CD1c-positive myeloid dendritic cell (primary cell): ENCODE results near the gene RASGEF1C.

ENCODE experiments used
- DNase-seq: peaks from one replicate; pipeline ENCODE4 v3.0.0-alpha.2; 2016; ENCODE audit errors: extremely low spot score

Gene RASGEF1C

DNA sequence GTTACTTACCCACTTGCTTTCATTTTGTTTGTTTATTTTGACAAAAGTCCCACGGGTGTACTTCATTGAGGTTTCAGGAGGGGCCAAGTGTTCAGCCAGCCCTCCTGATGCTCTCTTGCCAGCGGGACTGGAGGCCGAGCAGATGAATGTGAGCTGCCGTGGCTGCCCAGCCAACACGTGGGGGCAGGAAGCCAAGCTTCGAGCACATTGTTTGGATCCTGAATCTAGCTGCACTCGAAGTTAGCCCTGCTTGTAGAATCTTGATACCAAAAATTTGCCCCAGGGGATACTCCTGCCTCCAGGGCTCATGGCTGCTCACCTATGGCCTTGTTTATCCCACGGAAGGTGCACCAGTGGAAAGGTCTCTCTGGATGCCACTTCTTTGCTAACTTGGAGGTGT lies 49.3 kb downstream of the RASGEF1C start:
- no peak for DNase-seq

GRCh38 chr5:180157866-180158265 lies 51.1 kb downstream of the RASGEF1C start:
- DNase-seq: no peak

DNA sequence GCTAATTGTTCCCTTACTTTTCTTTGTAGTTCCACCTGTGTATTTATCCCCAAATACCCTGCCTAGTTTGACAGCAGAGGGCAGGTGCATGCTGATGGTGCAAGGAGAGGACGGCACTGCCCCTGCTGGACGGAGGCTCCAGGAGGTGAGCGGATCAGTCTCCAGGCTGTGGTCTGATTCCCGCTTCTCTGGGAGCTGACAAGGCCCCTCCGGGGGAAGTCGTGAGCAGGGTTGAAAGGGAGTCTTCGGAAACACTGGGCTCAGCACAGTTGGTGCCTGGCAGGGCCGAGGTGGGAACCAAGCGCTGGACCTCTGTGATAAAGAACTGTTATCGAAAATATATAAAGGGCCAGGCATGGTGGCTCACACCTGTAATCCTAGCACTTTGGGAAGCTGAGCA lies 52.9 kb downstream of the RASGEF1C start:
- no peak for DNase-seq

DNA sequence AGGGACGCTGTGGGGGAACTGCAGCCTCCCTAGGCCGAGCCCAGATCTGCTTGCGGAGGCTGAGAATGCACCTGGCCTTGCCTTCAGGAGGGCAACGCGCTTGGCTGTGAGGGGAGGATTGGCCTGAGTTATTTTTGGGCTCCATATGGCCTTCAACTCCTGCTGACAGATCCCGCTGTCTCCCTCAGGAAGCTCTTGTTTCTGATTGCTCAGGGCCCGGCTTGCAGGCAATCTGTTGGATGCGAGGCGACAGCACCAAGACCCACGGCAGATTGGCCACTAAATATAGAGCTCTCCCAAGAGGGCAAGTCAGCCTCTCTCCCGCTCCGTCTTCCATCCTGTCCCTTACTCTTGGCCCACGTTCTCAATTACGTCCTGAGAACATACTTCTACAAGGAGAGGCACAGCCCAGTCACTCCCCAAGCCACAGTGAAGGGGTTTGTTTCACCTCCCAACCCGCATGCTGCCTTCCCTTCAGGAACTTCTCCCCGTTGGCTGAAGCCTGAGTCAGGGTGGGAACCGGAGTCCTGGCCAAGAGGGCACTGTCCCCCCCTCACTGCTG lies 53.6 kb downstream of the RASGEF1C start:
- no peak for DNase-seq

- no peak for DNase-seq
Observed at GRCh38 chr5:180154821-180155364, 54.1 kb downstream of the RASGEF1C start.

DNA sequence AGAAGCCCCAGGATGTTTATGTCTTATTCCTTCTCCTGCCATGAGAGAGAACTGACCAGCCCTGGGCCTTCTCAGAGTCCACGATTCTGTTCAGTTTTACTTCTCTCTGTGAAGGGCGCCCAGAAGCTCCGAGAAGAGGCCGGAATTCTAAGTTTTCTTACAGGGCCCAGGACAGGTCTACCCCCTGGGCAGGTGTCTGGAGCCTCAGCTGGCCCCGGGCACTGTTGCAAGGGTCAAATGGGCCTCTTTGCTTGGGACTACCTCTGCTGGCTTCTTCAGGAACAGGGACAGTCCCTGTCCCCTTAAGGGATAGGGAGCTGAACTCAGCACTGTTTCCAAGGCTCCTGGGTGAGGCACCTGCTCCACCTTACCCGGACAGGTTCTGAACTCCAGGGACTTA lies 55.0 kb downstream of the RASGEF1C start:
- no peak for DNase-seq

DNA sequence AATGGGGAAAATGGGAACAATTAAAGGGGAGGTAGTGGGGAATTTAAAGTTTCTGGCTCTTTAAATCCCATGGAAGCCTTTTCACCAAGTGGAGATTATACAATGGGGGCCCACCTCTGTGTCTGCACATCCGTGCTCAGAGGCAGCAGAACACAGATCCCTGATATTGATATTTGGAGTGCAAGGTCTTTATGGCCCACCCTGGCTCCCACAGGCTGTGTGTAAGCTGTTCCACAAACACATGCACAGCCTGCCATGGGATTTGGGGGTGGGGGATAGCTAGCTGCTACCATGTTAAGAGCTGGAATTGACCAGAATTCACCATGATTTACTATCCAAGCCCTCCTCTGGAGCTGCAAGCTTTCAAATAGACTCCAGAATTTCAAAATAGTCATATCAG lies 55.9 kb downstream of the RASGEF1C start:
- no peak for DNase-seq

DNA sequence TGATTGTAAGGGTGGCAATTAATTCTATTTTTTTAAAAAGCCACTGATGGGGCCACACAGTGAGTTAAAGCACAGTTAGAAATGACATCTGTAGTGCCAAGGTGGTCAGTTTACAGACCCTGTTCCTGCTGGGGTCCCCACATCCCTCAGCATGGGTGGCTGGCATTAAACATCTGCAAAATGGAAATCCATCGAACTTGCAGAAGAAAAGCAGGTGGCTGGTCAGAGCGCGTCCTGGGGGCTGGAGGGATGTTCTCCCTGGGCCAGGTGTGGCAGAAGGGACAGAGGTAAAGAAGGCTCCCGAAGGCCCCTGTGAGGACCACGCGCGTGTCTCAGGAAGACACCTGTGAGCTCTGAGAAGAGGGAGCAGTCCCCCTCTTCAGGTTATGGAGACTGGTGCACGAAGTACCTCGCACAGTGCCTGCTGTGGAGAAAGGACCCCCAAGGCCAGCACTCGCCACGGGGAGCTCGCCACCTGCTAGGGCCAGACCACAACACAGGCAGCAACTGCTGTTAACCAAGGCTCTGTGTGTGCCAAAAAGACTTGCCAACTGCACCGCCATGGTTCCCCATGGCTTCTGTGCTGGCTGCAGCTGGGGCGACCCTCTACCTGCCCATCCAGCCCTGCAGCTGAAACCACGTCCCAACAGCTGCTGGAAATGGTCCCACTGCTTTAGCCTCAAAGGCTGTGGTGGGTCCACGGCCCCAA lies 65.2 kb downstream of the RASGEF1C start:
- DNase-seq: no peak

GRCh38 chr5:180142824-180143610 lies 66.0 kb downstream of the RASGEF1C start:
- DNase-seq: no peak

- no peak for DNase-seq
Observed at GRCh38 chr5:180142021-180142765, 66.8 kb downstream of the RASGEF1C start.

GRCh38 chr5:180141068-180141660 lies 67.8 kb downstream of the RASGEF1C start:
- no peak for DNase-seq

DNA sequence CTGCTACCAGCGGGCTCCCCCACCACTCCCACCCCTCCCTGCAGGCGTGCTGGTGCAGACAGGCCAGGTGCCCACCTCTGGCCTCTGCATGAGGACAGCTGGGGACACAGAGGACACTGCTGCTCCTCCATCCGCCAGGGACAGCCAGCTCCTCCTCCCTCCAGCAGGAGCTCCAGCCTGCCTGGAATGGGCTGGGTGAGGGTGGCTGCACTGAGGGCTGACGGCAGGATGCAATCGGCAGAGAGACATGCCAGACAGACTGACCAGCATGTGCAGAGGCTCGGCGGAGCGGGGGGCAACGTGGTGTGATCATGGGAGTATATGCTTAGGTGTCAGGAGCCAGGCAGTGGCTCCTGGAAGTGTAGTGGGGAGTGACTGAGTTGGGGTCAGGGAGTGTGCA lies 68.4 kb downstream of the RASGEF1C start:
- no peak for DNase-seq

GRCh38 chr5:180140079-180140554 lies 68.9 kb downstream of the RASGEF1C start:
- no peak for DNase-seq

GRCh38 chr5:180139731-180140055 lies 69.3 kb downstream of the RASGEF1C start:
- no peak for DNase-seq

DNA sequence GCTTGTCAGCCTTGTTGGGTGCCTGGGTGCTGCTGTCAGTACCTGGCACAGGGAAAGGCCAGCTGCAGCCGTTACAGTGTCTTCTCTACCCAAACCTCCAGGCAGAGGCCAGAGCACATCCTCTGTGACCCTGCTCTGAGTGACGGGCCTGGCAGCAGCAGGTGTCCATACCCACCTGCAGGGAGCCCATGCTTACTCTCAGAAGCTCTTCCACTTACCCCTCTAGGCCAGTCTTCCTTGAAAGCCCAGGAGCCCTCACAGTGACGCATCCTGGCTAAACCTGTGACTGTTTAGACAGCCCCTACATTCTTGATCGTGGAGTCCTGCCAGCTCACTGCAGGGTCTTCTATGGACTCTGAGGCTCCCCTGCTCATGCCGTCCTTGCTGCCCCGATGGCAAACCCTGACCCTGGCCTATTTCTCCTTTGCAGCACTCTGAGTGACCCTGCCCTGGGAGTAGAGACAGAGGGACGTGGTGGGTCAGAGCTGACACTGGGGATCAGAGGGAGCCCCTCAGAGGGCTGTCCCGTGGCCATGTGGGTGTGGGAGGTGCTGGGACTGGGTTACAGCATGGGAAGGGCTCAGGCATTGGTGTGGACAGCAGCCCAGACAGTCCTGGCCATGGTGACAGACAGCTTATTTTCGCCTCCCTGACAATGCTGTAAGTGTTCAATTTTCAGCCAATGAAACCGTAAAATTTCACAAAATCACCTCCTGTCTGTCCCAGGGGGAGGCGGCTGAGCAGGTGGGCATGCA lies 69.9 kb downstream of the RASGEF1C start:
- no peak for DNase-seq

DNA sequence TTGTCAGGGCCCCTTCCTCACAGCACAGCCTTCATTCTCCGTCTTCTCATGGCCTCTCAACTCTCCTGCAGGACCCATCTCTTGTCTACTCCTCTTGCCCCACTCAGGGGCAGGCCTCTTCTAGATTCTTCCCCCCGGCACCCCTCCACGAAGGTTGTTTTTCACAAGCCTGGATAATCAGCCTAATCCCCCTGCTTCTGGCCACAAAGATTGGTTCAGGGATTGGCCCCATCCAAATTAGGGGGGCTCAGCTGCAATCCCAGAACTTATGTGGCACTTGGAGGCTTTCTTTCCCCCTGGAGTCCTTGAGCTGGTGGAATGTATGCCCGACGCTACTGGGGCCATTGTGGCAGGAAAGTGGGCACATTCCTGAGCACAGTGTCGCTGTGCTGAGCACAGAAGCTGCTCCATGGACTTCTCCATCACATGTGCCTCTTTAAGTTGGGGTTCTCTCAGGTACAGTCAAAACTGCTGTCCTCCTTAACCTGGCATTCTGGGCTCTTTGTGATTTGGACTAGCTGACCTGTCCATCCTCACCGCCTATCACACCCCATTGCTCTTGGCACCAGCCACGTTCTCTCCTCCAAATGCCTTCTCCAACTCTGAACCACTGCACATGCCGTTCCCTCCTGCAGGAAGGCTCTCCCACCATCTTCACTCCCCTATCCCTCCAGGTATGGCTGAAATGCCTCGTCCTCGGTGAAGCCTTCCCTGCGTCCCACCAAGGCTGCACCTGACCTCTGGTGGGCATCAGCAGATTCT lies 70.6 kb downstream of the RASGEF1C start:
- no peak for DNase-seq

GRCh38 chr5:180137401-180138213 lies 71.4 kb downstream of the RASGEF1C start:
- no peak for DNase-seq

DNA sequence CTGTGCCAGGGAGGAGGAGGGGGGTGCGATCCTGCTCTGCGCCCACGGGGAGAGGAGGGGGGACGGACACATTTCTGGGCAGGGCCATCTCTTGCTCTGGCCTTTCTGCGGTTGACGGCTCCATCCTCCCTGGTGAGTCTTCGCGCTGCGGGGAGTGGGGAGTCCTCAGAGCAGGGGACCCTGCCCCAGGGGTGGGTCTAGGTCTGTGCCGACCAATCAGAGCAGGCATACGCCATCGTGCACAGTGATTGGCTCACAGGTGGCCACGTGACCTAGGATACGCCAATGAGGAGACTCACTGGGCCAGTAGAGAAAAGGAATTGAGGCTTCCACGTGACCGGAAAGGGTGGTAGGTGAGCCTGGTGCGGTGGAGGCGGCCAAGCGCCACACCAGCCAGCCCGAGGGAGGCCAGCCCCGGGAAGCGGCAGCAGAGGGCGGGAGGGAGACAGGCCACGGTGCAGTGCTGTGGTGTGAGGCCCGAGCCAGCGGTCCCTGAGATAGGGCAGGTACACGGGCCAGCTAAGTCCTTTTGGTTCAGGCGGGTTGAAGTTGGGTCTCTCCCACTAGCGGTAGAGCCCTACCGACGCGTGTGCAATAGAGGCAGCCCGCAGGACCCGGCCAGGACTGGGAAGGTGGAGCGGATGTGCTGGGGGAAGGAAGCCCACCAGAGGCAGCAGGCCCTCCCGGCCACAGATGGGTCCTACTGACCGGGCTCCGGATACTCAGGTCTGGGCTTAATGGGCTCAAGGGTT lies 72.2 kb downstream of the RASGEF1C start:
- no peak for DNase-seq
